Head of caudate nucleus (tissue), 42 donors: Measurements from ENCODE around the gene MRPL27.
"Not testable (repeated sequence)": the region's sequence is repeated elsewhere in the genome, so short reads cannot be mapped to it uniquely, and the experiment has no call there.

Experiments used
- DNase-seq, 42 donors: peaks; one replicate each; pipeline versions ENCODE4 v3.0.0 to v3.0.0-alpha.2; 2020 to 2021; ENCODE audit warnings: mixed read lengths in 7 of 42
- intact Hi-C: fragments of 100-400 bp; cut with DNase I; formaldehyde crosslinking; loops from one replicate; pipeline ENCODE4 v1.15.0; 2022

Gene MRPL27

GRCh38 chr17:50372758-50373556, at the start of gene MRPL27, which contains the start of gene EME1:
TSS of gene MRPL27 (minus strand) at chr17:50373184. CDS start at chr17:50373170, 14 bp downstream.
TSS of gene EME1 (plus strand) at chr17:50373229. CDS start at chr17:50375209, 1,980 bp downstream.
- DNase-seq = peak; percentile 84 to 96 (median 90)
- intact Hi-C loops = no loop called here

- DNase-seq = no peak
- intact Hi-C loops = no loop called here
Observed at GRCh38 chr17:50422738-50423137, 49.8 kb upstream of the MRPL27 start.

- intact Hi-C loops = no loop called here
- no peak for DNase-seq
Observed at GRCh38 chr17:50421308-50422051, 48.5 kb upstream of the MRPL27 start.

GRCh38 chr17:50420419-50421112, 47.6 kb upstream of the MRPL27 start:
- DNase-seq = no peak
- intact Hi-C loops = no loop called here

GRCh38 chr17:50419577-50419976, 46.6 kb upstream of the MRPL27 start:
- DNase-seq, intact Hi-C loops: not testable (repeated sequence)

- intact Hi-C loops = no loop called here
- DNase-seq = no peak
Observed at GRCh38 chr17:50414808-50415207, 41.8 kb upstream of the MRPL27 start.

GRCh38 chr17:50412188-50412732, 39.3 kb upstream of the MRPL27 start:
- no peak for DNase-seq
- intact Hi-C loops = no loop called here

- intact Hi-C loops = no loop called here
- no peak for DNase-seq
Observed at GRCh38 chr17:50407921-50408320, 34.9 kb upstream of the MRPL27 start.

GRCh38 chr17:50406578-50406977, 33.6 kb upstream of the MRPL27 start:
- intact Hi-C loops = no loop called here
- DNase-seq = peak in 1 of 42 donors; percentile 16

GRCh38 chr17:50405351-50405750, 32.4 kb upstream of the MRPL27 start:
- DNase-seq, intact Hi-C loops: not testable (repeated sequence)

- intact Hi-C loops, DNase-seq: not testable (repeated sequence)
Observed at GRCh38 chr17:50399591-50399990, 26.6 kb upstream of the MRPL27 start.

- intact Hi-C loops, DNase-seq: not testable (repeated sequence)
Observed at GRCh38 chr17:50398672-50399071, 25.7 kb upstream of the MRPL27 start.

GRCh38 chr17:50397919-50398285, 24.9 kb upstream of the MRPL27 start:
- intact Hi-C loops = no loop called here
- DNase-seq = no peak

- DNase-seq = peak; percentile 70 to 94 (median 88)
- intact Hi-C loops = no loop called here
Observed at GRCh38 chr17:50397111-50397918, 24.3 kb upstream of the MRPL27 start, which contains the start of gene LRRC59. TSS of gene LRRC59 (minus strand) at chr17:50397523. CDS start at chr17:50397317, 206 bp downstream.

- intact Hi-C loops = no loop called here
- peak in 23 of 42 donors; percentile 5 to 51 (median 26) for DNase-seq
Observed at GRCh38 chr17:50396261-50397110, 23.5 kb upstream of the MRPL27 start.

- no peak for DNase-seq
- intact Hi-C loops = no loop called here
Observed at GRCh38 chr17:50394711-50395110, 21.7 kb upstream of the MRPL27 start.

GRCh38 chr17:50393700-50394099, 20.7 kb upstream of the MRPL27 start:
- no peak for DNase-seq
- intact Hi-C loops = no loop called here

- intact Hi-C loops = no loop called here
- DNase-seq = no peak
Observed at GRCh38 chr17:50392621-50393020, 19.6 kb upstream of the MRPL27 start.
